NOMO-1 (cell line): Measurements from ENCODE around the gene ZFPM1.
A peak's percentile ranks its signal among the peaks of the same experiment; 100 is the strongest.

Experiments used
- DNase-seq, 2 experiments: peaks; one replicate each; lab custom pipeline; 2025; ENCODE audit not compliant: unreplicated experiment in 2 of 2; lab: John Stamatoyannopoulos, UW

ZFPM1 gene

DNA sequence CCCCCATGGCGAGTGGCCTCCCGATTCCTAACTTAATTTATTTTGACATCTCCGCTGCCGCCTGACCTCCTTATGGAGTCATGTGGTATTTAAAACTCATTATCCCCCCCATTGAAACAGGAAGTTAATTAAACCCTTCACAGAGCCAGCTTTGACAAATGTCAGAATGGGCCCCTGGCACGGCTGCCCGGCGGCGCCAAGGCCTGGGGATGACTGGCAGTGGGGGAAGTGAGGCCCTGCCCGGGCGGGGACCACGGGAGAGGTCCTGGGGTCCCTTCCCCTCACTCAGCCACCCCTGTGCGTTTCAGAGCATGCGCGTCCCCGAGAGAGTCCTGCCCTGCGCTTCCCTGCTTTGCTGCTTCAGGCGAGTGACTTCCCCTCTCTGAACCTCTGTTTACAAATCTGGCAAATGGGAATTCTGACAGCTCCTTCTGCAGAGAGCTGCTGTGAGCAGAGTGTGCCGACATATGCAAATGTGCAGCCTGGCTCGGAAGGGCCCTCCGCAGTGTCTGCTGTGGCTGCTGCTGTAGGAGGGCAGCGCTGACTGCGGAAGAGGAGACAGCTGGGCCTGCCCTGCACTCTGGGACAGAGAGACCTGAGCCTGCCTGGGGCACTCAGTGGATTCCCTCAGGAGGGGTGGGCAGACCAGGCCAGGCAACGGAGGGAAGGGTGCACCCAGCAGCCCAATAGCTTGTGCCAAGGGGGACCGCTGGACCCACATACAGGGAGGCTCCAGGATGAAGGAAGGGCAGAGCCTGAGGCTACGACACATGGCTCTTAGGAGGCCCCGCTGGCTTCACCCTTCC, 4.4 kb upstream of the ZFPM1 start:
- peak; percentile 75 to 90 for DNase-seq

DNA sequence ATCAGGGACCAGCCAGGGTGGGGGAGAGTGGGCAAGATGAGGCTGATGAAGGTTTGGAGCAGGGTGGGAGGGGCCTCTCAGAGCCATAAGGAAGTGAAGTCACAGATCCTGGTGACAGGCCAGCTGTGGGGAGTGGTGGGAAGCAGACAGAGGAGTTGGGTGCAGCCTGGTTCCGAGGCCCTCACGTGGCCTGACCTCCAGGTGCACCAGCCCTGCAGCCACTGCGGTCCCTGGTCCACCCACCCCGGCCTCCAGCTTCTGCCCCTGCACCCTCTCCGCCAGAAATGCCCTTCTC, 3.9 kb upstream of the ZFPM1 start:
- DNase-seq: peak in 1 of 2 experiments; percentile 23

DNA sequence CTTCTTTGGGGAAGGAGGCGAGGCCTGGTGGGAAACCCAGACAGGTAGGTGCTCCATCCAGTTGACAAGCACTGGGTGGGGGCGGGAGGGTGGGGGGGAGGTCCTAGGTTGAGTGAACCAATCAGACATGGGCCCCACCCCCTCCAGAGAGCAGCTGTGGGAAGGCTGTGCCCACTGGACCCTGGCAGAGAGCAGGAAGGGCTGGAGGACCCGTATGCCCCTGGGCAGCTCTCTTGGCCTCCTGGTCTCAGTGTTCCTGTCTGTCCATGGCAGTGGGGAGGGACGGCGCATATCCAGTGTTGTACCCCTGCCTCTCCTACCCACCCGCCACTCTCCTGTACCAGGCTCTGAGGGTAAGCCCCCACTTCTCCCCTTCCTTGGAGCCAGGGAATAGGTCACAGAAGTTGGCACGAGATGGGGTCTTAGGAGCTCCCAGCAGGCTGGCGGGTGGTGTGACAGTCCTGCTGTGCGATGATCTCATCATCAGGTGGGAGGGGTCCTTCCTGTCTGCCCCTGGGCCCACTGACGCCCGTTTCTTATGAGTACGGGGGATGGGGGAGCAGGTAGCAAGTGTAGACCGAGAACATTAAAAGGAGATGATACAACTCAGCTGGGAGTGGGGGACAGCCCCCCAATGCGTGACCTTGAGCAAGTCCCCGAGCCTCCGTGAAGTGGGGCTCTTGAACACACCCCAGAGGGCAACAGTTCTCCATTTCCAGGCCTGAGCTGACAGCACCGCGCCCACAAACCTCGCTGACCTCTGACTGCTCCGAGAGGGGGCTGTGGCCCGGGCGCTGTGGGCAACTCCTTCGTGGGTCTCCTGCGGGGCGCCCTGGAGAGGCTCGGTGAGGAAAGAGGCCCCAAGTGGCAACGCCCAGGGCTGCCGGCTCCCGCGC, 1.2 kb upstream of the ZFPM1 start:
- peak in 1 of 2 experiments; percentile 14 for DNase-seq

DNA sequence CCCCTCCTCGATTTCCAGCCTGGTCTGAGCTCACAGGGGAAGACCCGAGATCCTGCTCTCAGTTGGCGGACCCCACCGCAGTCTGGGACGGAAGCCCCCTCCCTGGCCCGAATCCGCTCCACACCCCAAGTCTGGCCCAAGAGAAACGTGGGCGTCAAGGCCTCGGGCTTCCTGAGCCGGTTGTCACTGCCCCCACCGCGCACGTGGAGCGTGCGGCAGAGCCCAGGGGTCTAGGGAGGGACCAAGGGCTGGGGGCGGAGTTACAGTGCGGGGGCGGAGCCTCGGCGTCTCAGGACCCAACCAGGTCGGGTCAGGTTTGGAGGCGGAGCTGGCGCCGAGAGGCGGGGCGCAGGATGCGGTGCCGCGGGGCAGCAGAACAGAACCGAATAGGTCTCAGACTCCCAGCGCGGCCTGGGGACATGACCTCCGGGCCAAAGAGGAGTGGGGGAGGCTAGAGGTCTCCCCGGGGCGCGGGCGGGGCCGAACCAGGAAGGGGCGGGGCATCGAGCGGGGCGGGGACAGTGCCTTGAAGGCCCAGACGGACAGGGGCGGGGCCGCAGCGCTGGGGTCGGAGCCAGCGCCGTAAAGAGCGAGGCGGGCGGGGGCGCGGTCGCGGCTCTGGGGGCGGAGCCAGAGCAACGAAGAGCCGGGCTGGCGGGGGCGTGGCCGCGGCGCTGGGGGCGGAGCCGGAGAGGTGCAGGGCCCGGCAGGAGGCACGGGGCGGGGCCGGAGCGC, 431 bp upstream of the ZFPM1 start:
- DNase-seq: peak; percentile 89 to 95

DNA sequence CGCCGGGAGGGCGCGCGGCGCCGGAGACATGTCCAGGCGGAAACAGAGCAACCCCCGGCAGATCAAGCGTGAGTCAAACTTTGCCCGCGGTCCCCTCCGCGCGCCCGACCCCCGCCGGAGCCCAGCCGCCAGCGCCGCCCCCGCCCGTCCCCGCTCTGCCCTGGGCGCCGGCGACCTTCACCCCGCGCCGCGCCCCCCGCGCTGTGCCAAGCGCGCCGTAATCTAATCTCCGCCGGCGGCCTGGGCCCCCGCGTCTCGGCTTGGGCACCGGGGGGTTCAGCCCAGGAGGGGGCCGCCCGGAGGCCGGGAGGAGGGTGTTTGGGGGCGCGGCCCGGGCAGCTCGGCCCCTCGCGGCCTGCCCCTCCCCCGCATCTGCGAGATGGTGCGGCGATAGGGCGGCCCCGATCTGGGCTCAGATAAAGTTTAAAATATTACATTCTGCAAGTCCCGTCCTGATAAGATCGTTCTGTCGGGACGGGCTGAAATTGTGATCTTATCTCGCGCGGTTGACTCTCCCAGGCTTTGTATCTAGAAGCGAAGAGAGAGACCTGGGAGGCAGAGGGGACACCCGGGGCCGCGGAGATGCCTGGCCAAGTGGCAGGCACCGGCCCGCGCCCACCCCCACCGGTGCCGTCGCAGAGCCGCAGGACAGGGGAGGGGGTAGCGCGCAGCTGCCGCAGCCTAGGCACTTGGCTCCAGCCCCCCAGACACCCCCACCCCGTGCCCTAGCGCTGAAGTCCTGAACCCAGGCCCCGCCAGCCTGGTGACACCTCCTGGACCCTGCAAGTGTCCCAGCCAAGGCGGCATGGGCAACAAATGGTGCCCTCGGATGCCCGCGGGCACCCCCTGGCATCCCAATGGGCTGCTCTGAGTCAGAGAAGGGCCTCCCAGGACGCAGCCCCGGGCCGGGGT, 787 bp downstream of the ZFPM1 start:
- no peak for DNase-seq

DNA sequence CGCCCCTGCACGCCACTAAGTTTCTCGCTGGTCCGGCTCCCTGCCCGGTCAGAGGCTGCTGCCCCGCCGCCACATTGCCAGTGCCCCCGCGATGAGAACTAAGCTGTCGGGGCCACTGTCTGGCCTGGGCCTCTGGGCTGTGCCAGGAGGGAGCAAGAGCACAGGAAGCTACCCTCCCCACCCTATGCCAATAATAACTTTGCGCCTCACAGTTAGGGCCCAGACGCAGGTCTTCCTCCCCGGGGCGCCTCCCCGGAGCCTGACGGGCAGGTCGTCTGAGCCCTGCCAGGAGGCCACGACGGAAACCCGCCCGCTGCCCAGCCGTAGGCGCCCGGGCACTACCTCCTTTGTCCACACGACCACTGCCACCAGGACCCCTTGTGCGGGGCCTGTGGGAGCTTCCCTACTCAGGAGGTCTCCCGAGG, 1.5 kb downstream of the ZFPM1 start:
- DNase-seq: no peak

DNA sequence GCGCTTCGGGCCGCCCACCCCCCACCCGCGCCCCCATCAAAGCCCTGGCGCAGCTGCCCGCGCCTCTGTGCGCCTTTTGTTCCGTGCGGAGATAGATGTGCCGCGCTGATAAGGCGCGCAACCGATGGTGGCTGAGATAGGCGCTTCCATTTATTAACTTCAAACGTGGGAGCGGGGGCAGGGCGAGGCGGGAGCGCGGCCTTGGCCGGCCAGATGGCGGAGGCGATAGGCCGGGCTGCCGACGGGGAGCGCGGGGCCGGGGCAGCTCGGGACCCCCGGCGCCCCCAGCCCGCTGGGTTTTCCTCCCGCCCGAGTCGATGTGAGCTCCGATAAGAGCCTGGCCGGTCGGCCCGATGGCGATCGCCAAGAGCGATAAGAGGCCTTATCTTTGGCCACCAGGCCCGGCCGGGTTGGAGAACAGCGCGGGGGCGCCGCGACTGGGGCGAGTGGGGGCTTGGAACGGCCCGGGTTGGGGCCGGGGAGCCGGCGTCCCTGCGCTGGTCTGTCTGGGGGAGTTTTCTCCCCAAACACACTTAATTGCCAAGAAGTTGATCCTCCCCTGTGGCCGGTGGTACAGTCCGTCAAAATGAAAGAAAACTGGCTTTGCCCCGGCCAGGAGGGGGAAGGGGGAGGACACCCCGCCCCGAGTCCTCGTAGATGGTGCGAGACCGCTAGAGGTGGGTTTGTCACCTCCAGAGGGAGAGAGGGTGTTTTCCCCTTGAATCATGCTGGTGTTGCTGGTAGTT, 2.7 kb downstream of the ZFPM1 start:
- peak; percentile 30 to 48 for DNase-seq

DNA sequence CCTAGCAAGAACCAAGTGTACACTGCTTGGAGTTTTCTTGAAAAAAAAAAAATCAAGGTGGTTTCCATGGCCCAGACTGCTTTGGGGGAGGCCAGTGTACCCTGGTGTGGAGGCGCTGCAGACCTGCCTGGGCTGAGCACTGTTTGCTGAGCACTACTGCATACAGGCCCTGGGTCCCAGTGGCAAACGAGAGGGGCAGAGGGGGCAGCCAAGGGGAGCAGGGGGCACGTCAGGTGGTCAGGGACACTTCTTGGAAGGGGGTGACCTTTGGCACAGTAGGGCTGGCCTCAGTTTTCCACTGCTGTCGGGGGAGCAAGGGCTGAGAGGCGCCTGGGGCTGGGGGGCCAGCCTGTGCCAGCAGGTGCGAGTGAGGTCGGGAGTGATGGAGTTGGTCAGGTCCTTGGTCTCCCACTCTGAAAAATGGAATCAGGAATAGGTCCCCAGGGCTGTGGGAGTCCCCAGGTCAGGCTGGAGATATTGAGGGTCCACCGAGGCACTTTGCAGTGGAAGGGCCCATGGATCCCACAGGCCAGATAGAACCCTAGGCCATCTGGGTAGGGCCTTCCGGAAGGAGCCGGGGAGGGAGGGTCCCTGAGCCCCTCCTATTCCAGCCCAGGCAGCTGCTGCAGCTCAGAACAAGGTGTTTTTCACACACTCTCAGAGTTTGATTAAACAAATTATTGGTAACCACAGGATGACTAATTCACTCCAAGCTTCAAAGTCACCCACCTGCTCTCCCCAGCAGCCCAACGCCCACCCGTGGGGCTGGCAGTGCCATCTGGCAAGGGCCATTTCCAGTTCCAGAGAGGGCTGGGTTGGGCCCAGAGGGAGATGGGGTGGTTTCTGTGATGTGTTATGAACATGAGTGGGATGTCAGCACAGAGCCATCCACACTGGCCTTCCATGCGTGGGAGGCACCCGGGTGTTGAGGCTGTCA, 3.5 kb downstream of the ZFPM1 start:
- no peak for DNase-seq

DNA sequence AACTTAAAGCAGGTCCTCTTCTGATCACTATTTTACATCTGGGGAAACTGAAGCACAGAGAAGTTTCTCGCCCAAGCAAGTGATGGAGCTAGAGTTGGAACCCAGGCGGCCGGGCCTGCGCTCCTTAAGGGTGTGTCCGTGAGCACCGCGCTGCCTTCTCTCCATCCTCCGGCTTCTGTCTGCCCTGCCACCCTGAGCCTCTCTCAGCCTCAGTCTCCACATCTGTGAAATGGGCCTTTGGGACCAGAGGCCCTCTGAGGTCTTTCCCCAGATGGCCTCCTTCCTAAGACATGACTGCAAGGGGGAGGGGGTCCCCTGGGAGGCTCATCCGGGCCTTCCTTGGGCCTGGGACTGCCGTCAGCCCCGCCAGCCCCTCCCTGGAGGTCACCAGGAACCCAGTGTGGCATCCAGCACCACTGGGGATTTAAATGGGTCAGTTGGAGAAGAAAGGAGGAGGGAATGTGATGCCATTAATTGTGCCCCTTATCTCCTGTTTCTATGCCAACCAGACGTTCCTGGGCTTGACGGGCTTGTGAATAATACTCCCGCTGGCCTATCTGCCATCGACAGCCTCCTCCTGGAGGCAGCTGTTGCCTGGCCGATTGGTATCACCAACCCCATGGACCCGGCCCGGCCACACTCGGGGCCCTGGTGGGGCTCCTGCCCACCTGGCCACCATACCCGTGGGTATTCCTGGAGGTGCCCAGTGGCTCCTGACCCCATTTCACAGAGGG, 5.1 kb downstream of the ZFPM1 start:
- no peak for DNase-seq

DNA sequence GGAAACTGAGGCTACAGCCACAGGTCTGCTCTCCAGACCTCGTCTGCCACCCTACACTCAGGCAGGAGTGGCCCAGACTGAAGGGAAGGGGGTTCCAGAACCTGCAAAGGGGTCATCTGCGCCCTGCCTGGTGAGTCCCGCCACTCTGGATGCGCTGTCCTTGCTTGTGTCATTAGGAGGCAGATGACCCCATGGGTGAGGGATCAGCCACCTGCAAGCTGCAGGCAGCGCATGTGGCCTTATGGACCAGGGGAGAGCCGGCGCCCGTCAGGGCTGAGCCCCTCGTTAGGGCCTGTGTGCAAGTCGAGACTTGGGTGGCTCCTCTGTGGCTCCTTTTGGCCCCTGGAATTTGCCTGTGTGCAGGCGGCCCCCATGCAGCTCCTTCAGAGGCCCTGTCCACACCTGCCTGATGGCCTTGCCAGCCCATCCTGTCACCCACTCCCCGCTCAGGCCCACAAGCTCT, 5.7 kb downstream of the ZFPM1 start:
- DNase-seq: no peak

DNA sequence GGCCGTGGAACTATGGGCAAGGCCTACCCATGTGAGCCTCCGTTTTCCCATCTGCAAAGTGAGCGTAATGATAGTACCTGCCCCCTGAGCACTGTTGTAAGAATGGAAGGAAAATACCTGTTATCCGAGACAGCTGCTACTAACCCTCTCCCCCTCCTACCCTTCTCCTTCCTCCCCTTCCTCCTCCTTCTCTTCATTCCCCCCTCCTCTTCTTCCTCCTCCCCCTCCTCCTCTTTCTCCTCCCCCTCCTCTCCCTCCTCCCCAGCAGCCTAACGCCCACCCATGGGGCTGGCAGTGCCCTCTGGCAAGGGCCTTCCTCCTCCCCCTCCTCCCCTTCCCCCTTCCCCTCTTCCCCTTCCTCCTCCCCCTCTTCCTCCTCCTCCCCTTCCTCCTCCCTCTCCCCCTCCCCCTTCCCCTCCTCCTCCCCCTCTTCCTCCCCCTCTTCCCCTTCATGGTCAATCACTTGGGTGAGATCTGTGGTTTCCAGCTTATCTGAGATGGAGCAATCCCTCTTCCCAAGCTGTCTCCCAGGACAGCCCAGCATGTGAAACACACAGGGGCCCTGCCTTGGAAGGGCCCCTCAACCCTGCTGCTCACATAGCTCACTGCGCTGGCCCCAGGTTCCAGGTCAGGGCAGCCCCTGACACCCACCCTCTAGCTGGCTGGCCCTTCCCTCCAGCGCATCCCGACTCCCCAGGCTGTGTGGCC, 6.4 kb downstream of the ZFPM1 start:
- no peak for DNase-seq

DNA sequence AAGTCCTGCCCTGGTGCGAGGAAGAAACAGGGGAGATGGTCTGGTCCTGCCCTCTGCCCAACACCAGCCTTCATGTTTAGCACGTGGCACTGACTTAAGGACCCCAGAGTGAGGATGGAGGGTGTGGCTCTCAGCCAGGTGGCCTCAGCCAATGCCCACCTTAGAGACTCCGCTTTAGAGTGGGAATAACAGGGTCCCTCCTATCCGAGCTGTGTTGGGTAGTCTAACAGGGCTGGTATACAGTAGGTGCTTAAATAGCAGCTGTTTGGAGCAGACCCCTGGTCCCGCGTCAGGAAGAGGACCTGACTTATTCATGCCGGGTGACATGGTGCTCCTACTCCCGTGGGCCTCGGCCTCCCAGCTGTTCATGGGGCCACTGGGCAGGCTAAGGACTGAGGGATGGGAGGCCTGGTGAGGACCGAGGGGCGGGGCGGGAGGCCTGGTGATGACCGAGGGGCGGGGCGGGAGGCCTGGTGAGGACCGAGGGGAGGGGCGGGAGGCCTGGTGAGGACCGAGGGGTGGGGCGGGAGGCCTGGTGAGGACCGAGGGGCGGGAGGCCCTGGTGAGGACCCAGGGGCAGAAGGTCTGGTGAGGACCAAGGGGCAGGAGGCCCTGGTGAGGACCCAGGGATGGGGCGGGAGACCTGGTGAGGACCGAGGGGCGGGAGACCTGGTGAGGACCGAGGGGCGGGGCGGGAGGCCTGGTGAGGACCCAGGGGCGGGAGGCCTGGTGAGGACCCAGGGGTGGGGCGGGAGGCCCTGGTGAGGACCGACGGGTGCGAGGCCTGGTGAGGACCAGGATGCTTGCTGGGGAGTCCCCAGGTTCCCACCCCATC, 7.6 kb downstream of the ZFPM1 start:
- DNase-seq: no peak

DNA sequence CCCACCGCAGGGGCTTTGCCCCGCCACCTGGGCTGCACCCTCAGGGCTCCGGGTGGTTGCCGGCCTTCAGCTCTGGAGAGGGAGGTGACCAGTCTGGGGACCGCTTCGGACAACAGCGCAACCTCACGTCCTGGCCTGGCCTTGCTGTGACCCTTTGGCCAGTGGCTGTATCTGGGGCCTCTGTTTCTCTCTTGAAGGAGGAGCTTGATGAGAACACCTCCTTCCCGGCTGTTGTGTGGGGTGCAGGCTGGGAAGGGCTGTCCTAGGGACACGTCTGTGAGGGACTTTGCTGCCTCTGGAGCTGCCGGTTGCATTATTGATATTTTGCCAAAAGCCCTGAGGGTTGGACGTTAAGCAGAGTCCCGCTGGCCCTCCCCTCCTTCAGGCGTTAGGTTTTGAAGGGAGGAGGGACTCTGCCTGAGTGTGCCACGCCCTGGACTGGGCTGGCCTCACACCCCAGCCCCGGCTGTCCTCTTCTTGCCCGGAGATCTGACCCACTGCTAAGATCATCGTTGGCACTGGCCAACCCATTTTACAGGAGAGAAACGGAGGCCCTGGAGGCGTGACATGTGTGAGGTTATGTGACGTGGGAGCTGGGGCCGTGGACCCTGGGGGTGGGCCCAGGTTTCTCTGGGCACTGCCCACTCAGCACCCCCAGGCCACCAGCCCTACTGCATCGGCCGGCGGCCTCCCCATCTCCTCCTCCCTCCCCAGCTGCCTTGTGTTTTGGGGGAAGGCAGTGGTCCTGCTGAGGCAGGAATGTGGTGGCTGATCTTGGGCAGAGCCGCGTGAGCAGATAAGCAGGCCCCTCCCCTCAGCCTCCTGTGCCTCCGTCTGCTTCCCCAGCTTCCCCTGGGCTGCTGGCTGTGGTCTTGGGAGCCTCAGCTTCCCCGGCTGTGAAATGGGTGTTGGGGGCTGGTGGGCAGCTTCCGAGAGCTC, 8.5 kb downstream of the ZFPM1 start:
- DNase-seq: no peak

DNA sequence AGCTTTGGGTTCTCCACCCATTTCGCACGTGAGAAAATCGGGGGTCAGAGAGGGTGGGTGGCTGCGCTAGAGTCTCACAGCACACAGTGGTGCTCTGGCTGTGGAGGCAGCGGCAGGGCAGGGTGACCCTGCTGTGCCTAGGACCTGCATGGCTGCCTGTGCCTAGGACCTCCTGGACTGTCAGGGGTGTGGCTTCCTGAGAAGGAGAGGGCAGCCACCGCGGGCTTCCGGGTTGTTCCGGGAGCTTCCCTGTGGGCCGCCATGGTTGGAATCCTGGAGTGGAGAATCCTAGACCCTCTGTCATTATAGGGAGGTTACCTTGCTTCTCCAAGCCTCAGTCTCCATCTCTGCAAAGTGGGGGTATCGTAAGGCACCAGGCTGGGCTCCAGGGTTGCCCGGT, 9.3 kb downstream of the ZFPM1 start:
- no peak for DNase-seq

DNA sequence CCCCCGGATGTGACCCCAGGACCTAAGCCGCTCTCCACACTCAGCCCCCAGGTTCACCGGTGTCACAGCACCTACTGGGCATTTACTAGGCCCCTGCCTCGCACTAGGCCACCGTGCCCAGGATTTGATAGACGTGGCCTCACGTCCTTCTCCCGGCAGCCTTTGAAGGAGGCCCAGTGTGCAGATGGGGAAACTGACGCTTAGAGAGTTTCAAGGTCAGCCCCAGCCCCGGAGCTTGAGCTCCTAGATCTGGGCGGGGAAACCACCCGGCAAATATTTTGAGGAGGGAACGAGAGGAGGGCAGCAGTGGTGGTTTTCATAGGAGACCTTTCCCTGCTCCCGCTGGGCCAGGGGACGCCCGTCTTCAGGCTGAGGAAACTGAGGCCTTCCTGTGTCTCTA, 10.3 kb downstream of the ZFPM1 start:
- no peak for DNase-seq
